ENCODE data around the gene TTC7B. TPM values are rescaled to one million over a fixed set of nuclear protein-coding genes. Genes with fewer than 3 reads are reported as not detected.

Gene TTC7B
- total RNA-seq, 4 donors from 2014 or later, result 35.0 to 78.7 (median 36.8) TPM

DNA sequence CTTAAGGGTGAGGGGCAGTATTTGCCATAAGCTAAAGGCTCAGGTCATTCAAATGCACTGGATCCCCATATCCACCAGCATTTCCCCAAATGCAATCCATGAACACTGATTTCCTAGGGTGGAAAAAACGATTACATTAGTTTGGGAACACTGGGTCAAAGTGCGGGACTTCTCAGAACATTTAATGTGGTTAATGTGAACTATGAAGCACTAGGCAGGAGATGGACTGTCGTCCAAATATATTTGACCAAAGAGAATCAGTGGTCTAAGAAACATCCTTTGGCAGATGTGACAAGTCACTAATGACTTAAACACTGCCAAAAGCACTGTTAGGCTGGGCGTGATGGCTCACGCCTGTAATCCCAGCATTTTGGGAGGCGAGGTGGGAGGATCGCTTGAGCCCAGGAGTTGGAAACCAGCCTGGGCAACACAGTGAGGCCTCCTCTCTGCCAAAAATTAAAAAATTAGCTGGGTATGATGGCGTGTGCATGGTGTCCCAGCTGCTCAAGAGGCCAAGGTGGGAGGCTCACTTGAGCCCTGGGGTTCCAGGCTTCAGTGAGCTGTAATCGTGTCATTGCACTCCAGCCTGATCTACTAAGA lies 214.0 kb downstream of the TTC7B start:
- no peaks in the 10 kb centered on the region for H3K27me3 ChIP-seq
- no peak for DNase-seq
- TF ChIP-seq POLR2A (IDR thresholded peaks at IDR 0.05) (no peak), CTCF (IDR thresholded peaks at IDR 0.05 in 4 of 5, conservative IDR thresholded peaks at IDR 0.05 in 1 of 5) (no peak)
- no peak overlapping the region for H3K27ac ChIP-seq
- no peaks in the 10 kb centered on the region for H3K36me3 ChIP-seq
- H3K4me1 ChIP-seq, result peaks cover 24 to 31% of the 10 kb centered on the region in 2 donors
- no peak overlapping the region for H3K4me3 ChIP-seq
- intact Hi-C loops (cut with DNase I; ENCODE audit: low total_unique reads) (no loop called here), in situ Hi-C loops (cut with MboI; ENCODE audit: low sequenced_read_pairs in 4 of 4) (no loop called here)
- H3K9me3 ChIP-seq, result no peaks in the 10 kb centered on the region
- ATAC-seq, result no peak

DNA sequence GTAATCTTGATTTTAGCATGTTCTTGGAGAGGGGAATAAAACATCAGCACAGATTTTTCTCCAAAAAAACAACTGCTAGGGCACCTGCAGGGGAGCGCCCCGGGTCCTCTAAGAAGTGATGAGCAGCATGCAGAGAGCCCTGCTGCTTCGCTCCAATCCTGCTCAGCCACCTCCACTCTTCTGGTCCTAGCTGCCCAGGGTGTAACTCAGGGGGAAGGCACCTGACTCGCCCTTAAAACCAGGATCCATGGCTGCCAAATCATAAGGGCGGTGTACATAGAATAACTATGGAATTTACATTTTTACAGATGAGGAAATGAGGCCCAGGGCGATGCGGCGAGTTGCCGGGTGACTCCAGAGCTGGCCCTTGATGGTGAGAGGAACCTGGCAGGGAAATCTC lies 214.7 kb downstream of the TTC7B start:
- no peaks in the 10 kb centered on the region for H3K9me3 ChIP-seq
- no peak for DNase-seq
- no peaks in the 10 kb centered on the region for H3K36me3 ChIP-seq
- H3K27me3 ChIP-seq, result no peaks in the 10 kb centered on the region
- TF ChIP-seq CTCF (IDR thresholded peaks at IDR 0.05 in 4 of 5, conservative IDR thresholded peaks at IDR 0.05 in 1 of 5) (no peak), POLR2A (IDR thresholded peaks at IDR 0.05) (no peak)
- intact Hi-C loops (cut with DNase I; ENCODE audit: low total_unique reads) (no loop called here), in situ Hi-C loops (cut with MboI; ENCODE audit: low sequenced_read_pairs in 4 of 4) (no loop called here)
- H3K27ac ChIP-seq, result no peak overlapping the region
- H3K4me1 ChIP-seq, result peaks cover 19 to 24% of the 10 kb centered on the region in 2 donors
- no peak overlapping the region for H3K4me3 ChIP-seq
- no peak for ATAC-seq

DNA sequence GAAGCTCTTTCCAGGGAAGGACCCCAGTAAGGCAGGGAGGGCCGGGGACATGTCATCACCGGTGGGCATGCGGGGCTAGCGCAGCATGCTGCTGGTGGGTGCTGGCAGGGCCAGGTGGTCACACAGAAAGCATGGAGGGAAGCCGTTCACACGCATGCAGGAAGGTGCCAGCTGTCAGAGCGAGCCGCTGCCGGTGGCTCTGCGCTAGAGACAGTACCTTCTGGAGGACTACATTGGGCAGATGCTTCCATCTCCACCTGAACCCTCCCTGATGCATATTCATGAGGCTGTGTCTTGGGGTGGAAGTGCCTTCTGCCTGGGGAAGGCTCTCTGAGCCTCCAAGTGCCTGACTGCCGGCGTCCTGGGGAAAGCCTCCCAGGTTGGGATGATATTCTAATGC lies 215.6 kb downstream of the TTC7B start:
- H3K4me1 ChIP-seq, result peaks cover 10 to 15% of the 10 kb centered on the region in 2 donors
- DNase-seq (no peak), ATAC-seq (no peak)
- no peaks in the 10 kb centered on the region for H3K9me3 ChIP-seq
- in situ Hi-C loops (cut with MboI; ENCODE audit: low sequenced_read_pairs in 4 of 4) (no loop called here), intact Hi-C loops (cut with DNase I; ENCODE audit: low total_unique reads) (no loop called here)
- no peaks in the 10 kb centered on the region for H3K27me3 ChIP-seq
- no peaks in the 10 kb centered on the region for H3K36me3 ChIP-seq
- H3K27ac ChIP-seq, result peak overlapping the region in 1 of 4 donors; percentile 18
- H3K4me3 ChIP-seq, result no peak overlapping the region
- no peak for TF ChIP-seq CTCF (IDR thresholded peaks at IDR 0.05 in 4 of 5, conservative IDR thresholded peaks at IDR 0.05 in 1 of 5)
- no peak for TF ChIP-seq POLR2A (IDR thresholded peaks at IDR 0.05)

GRCh38 chr14:90599748-90600507 lies 216.3 kb downstream of the TTC7B start:
- in situ Hi-C loops (cut with MboI; ENCODE audit: low sequenced_read_pairs in 4 of 4) (no loop called here), intact Hi-C loops (cut with DNase I; ENCODE audit: low total_unique reads) (no loop called here)
- no peaks in the 10 kb centered on the region for H3K27me3 ChIP-seq
- DNase-seq (no peak), ATAC-seq (peak; percentile 72 to 80)
- H3K4me1 ChIP-seq, result peaks cover 8 to 13% of the 10 kb centered on the region in 2 donors
- no peaks in the 10 kb centered on the region for H3K36me3 ChIP-seq
- H3K27ac ChIP-seq, result peak overlapping the region; percentile 18 to 50 (median 40)
- no peak for TF ChIP-seq POLR2A (IDR thresholded peaks at IDR 0.05)
- peak in 3 of 5 experiments; percentile 18 to 34 (median 28) for TF ChIP-seq CTCF (IDR thresholded peaks at IDR 0.05 in 4 of 5, conservative IDR thresholded peaks at IDR 0.05 in 1 of 5)
- H3K4me3 ChIP-seq, result no peak overlapping the region
- no peaks in the 10 kb centered on the region for H3K9me3 ChIP-seq

All from gastrocnemius medialis (tissue), 4 donors.